Skin of body (tissue), 2 donors: ENCODE measurements around the gene TMEM203. TPM values are rescaled to one million over a fixed set of nuclear protein-coding genes. Genes with fewer than 3 reads are reported as not detected.

Source experiments
- DNase-seq: peaks from one replicate; lab custom pipeline; 2025; lab: John Stamatoyannopoulos, UW
- total RNA-seq: library from RNA; depleted of rRNA; stranded (reverse); fragments of >200 nt; gene quantifications from one replicate; pipeline ENCODE4 v1.2.3, GENCODE V29; 2014

The TMEM203 gene
- total RNA-seq, 1 donor from 2014 or later: 19.5 TPM

DNA sequence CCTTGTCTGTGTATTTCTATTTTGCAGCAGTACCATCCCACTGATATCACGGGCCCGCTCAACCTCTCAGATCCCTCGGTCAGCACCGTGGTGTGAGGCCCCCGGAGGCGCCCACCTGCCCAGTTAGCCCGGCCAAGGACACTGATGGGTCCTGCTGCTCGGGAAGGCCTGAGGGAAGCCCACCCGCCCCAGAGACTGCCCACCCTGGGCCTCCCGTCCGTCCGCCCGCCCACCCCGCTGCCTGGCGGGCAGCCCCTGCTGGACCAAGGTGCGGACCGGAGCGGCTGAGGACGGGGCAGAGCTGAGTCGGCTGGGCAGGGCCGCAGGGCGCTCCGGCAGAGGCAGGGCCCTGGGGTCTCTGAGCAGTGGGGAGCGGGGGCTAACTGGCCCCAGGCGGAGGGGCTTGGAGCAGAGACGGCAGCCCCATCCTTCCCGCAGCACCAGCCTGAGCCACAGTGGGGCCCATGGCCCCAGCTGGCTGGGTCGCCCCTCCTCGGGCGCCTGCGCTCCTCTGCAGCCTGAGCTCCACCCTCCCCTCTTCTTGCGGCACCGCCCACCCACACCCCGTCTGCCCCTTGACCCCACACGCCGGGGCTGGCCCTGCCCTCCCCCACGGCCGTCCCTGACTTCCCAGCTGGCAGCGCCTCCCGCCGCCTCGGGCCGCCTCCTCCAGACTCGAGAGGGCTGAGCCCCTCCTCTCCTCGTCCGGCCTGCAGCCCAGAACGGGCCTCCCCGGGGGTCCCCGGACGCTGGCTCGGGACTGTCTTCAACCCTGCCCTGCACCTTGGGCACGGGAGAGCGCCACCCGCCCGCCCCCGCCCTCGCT lies 37.5 kb downstream of the TMEM203 start:
- no peak for DNase-seq

DNA sequence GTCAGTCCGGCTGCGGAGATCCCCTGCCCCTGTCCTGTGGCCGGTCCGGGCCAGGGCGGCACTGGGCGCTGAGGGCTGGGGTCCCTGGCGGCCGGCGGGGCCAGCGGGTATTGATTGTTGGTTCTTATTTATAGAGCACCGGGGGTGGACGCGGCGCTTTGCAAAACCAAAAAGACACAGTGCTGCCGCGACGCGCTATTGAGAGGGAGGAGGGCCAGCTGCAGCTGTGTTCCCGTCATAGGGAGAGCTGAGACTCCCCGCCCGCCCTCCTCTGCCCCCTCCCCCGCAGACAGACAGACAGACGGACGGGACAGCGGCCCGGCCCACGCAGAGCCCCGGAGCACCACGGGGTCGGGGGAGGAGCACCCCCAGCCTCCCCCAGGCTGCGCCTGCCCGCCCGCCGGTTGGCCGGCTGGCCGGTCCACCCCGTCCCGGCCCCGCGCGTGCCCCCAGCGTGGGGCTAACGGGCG lies 38.1 kb downstream of the TMEM203 start:
- DNase-seq: no peak

- DNase-seq: no peak
These were observed 38.8 kb downstream of the TMEM203 start for GRCh38 chr9:137166380-137167229.

DNA sequence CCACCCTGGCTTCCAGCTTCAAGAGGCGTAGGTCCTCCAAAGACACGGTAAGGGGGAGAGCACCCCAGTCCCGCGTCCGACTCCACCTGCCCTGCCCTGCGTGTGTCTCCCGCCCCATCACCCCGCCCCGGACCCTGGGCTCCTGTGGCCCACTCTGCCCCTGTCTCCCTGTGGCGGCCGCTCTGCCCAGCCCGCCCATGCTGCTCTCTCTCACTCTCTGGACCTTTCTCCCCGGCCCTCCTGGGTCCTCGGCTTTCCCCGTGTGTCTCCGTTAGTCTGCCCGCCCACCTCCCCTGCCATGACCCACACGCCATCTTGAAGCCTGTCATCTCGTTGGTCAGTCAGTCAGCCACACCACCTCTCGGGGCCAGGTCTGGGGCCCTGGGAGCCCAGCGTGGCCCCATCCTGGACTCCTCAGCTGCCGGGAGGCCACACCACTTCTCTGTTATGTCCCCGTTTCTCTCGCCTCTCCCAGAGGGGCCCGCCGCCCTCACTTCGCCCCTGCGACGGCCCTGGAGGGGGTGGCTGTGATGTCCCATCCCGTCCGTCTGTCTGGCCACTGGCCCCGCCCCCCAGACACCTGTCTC lies 40.1 kb downstream of the TMEM203 start:
- DNase-seq: no peak

DNA sequence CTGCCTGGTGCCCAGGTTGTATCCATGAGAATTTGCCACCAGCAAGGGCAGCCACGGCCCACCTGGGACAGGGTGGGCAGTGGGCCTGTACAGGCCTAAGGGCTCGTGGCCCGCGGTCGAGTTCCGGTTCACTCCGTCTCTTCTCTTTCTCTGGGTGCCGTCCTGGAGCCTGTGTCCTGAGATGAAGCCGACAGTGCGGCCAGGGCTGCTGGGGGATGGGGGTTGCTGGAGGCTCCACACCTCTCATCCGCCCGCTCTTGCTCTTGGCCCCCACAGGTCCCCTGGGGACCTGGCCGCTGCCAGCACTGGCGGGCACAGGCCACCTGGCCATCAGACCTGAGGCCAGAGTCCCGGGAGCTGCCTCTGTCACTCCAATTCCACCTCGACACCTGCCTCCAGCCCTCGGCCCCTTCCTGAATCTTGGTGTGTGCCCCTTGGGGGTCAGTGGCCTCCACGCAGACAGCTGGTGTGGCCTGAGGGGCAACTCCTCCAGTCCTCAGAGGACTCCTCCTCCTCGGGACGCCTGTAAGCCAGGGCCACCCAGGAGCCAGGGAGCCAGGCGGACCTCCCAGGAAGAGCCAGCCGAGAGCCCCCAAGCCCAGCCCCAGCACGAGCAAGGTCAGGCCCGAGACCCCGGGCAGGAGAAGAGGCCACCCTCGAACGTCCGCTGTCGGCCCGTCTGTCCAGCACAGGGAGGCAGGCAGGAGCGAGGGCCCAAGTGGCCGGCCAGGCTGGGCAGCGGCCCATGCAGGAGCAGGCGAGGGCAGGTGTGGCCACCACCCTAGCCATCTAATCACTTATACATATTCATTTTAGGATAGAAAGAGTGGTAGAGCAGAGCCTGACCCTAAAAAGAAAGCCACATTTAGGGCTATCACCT lies 40.8 kb downstream of the TMEM203 start:
- no peak for DNase-seq

GRCh38 chr9:137163805-137164204 lies 41.6 kb downstream of the TMEM203 start:
- DNase-seq: no peak

DNA sequence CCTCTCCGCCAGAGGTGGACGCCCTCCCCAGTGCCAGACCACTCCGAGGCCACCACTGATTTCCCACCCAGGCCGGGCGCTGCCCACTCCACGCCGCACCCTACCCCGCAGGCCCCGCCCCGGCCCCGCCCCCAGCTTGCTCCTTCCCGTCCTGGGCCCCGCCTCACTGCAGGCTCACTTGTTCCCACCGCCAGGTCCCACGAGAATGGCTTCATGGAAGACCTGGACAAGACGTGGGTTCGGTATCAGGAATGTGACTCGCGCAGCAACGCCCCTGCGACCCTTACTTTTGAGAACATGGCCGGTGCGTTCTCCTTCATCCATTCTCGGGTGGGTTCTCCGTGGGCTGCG lies 42.1 kb downstream of the TMEM203 start:
- DNase-seq: no peak

GRCh38 chr9:137162505-137163364 lies 42.7 kb downstream of the TMEM203 start:
- DNase-seq: no peak

DNA sequence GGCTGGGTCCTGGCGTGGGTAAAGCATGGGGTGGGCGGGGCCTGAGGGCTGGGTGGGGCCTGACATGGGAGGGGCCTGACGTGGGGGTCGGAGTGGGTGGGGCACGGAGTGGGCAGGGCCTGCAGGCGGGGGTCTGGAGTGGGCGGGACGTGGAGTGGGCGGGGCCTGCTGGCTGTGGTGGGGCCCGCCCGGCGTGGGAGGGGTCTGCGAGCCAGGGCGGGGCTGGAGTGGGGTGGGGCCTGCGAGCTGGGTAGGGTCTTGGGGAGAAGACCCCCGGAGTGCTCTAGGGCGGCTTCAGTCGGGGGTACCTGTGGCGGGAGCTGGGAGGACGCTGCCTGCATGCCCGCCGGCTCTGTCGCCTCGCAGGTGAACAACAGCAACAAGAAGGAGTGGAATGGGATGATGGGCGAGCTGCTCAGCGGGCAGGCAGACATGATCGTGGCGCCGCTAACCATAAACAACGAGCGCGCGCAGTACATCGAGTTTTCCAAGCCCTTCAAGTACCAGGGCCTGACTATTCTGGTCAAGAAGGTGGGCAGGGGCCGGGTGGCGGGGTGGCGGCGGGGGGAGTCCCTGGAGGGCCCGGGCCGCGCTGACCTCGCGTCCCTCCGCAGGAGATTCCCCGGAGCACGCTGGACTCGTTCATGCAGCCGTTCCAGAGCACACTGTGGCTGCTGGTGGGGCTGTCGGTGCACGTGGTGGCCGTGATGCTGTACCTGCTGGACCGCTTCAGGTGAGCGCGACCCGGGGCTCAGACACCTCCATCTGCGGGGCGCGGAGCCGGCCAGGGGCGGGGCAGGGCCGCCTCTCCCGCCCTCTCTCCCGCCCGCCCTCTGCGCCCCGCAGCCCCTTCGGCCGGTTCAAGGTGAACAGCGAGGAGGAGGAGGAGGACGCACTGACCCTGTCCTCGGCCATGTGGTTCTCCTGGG lies 43.6 kb downstream of the TMEM203 start:
- DNase-seq: no peak

GRCh38 chr9:137160716-137161557 lies 44.5 kb downstream of the TMEM203 start:
- no peak for DNase-seq

DNA sequence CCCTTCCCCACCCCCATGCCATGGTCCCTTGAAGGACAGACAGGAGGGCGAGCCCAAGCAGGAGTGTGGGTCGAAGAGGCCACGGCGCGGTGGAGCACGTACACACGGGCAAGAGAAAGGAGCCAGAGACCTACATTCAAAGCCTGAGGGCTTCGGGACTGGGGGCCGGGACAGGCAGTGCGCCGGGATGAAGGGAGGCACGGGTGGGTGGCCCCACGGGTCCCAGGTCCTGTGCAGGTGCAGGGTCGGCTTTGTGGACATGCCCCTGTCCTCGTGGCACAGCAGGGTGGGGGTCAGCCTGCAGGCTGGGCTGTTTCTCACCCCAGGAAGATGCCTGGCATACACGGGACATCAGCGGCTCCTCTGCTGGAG lies 45.4 kb downstream of the TMEM203 start:
- no peak for DNase-seq

- no peak for DNase-seq
These were observed 46.1 kb downstream of the TMEM203 start for GRCh38 chr9:137159105-137160053.

DNA sequence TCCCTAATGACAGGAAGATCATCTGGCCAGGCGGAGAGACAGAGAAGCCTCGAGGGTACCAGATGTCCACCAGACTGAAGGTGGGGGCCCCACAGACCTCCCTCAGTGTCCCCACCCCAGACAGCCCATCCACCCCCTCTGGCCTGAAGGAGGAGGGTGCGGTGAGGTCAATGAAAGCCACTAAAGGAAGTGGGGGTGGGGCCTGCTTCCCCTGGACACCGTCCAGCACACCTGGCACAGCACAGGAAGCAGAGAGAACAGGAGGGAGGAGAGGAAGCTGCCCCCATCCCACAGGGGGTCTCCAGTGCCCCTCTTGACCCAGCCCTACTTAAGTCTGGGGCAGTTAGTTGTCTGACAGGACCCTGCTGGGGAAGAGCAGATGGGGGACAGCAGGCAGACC lies 46.8 kb downstream of the TMEM203 start:
- DNase-seq: no peak

DNA sequence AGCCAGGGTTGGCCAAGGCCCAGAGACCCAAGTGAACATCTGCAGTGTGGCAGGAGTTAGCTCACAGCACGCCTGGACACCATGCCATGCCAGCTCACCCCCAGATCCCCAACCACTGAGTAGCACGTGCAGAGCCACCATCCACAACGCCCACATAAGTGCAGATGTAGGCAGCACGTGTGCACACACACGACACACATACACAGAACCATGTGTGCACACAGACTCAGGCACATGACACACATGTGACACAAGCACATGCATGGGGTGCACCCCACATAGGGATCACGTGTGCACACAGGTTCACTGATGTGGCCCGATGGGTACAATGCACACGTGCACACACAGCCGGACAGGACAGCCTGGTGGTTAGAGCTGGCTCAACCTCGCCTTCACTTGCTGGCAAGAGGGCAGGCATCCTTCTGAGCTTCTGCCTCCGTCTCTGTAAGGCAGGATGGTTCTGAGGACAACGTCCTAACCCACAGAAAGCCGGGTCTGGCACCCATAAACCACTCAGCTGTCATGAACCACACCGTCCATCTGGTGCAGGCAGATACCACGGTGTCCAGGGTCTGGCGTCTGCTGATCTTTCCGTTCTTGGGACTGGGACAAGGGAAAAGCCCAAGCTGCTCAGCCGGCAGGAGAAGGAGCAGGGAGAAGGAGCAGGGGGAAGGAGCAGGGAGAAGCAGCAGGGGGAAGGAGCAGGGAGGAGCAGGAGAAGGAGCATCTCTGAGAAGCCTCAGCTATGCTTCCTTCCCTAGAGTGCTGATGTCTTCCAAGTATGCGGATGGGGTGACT lies 47.6 kb downstream of the TMEM203 start:
- DNase-seq: no peak

- no peak for DNase-seq
These were observed 48.7 kb downstream of the TMEM203 start for GRCh38 chr9:137156567-137157375.
